Liver (tissue), 9 donors: Measurements from ENCODE around the gene HOXC13. TPM values are rescaled to one million over a fixed set of nuclear protein-coding genes. Genes with fewer than 3 reads are reported as not detected.

Source experiments
- DNase-seq: peaks from one replicate; pipeline ENCODE4 v3.0.0-alpha.2; 2017; ENCODE audit warnings: low spot score
- H3K27ac ChIP-seq, 2 donors: one replicate each; pipeline ENCODE4 v1.7.0; 2013; ENCODE audit warnings: inconsistent platforms in 2 of 2, low read length in 2 of 2, control low read depth in 1 of 2, low read depth in 1 of 2, mild to moderate bottlenecking in 1 of 2
- H3K27me3 ChIP-seq, 4 donors: one replicate each; pipeline versions ENCODE4 v1.6.1 to v1.7.0; 2013; ENCODE audit warnings: low read length in 3 of 4, inconsistent platforms in 1 of 4, mild to moderate bottlenecking in 1 of 4, moderate library complexity in 1 of 4; ENCODE audit not compliant: control insufficient read depth in 4 of 4, insufficient read depth in 4 of 4
- H3K36me3 ChIP-seq, 4 donors: one replicate each; pipeline versions ENCODE4 v1.6.1 to v1.7.0; 2013; ENCODE audit warnings: low read length in 3 of 4, mild to moderate bottlenecking in 3 of 4, low read depth in 1 of 4, moderate library complexity in 1 of 4; ENCODE audit not compliant: control insufficient read depth in 4 of 4, insufficient read depth in 3 of 4
- H3K4me1 ChIP-seq, 4 donors: one replicate each; pipeline versions ENCODE4 v1.6.1 to v1.7.0; 2013; ENCODE audit warnings: low read length in 3 of 4, mild to moderate bottlenecking in 3 of 4, moderate library complexity in 1 of 4; ENCODE audit not compliant: control insufficient read depth in 4 of 4, insufficient read depth in 4 of 4
- H3K4me3 ChIP-seq, 3 donors: one replicate each; pipeline versions ENCODE4 v1.6.1 to v1.7.0; 2013; ENCODE audit warnings: low read length in 3 of 3, control low read depth in 1 of 3, low read depth in 1 of 3, mild to moderate bottlenecking in 1 of 3
- H3K9ac ChIP-seq, 2 donors: one replicate each; pipeline ENCODE4 v1.7.0; 2013; ENCODE audit warnings: low read length in 2 of 2, mild to moderate bottlenecking in 2 of 2, moderate library complexity in 2 of 2, control low read depth in 1 of 2, low read depth in 1 of 2
- H3K9me3 ChIP-seq, 4 donors: one replicate each; pipeline versions ENCODE4 v1.6.1 to v1.7.0; 2013; ENCODE audit warnings: low read length in 3 of 4; ENCODE audit not compliant: control insufficient read depth in 4 of 4
- CTCF ChIP-seq: fragments of 150-350 bp; IDR thresholded peaks from 2 replicates; pipeline ENCODE4 v1.5.1; 2017; ENCODE audit warnings: improper control_type of control experiment, low read depth, low read length; ENCODE audit not compliant: missing input control
- EGR1 ChIP-seq, 2 donors: IDR thresholded peaks; 2 replicates each; pipeline ENCODE4 v1.6.1; 2016 to 2018; ENCODE audit warnings: antibody characterized with exemption in 2 of 2, low read depth in 2 of 2
- FOXA2 ChIP-seq: IDR thresholded peaks from 2 replicates; pipeline ENCODE4 v1.6.1; 2016; ENCODE audit warnings: antibody characterized with exemption
- GABPA ChIP-seq, 2 donors: IDR thresholded peaks in 1 of 2; conservative IDR thresholded peaks in 1 of 2; 2 replicates each; pipeline ENCODE4 v1.6.1; 2016; ENCODE audit warnings: antibody characterized with exemption in 2 of 2, mild to moderate bottlenecking in 1 of 2, moderate library complexity in 1 of 2
- HNF4A ChIP-seq, 2 donors: conservative IDR thresholded peaks; 2 replicates each; pipeline ENCODE4 v1.6.1; 2016; ENCODE audit warnings: antibody characterized with exemption in 2 of 2, mild to moderate bottlenecking in 2 of 2
- HNF4G ChIP-seq: IDR thresholded peaks from 2 replicates; pipeline ENCODE4 v1.6.1; 2016; ENCODE audit warnings: antibody characterized with exemption
- RXRA ChIP-seq, 2 donors: IDR thresholded peaks; 2 replicates each; pipeline ENCODE4 v1.6.1; 2017 to 2018; ENCODE audit warnings: antibody characterized with exemption in 2 of 2, mild to moderate bottlenecking in 1 of 2
- YY1 ChIP-seq: IDR thresholded peaks from 2 replicates; pipeline ENCODE4 v1.6.1; 2016; ENCODE audit warnings: antibody characterized with exemption, mild to moderate bottlenecking
- WGBS: extraction: QIAGEN DNeasy Blood & Tissue Kit; methylation state at CpG from one replicate; pipeline ENCODE4 v1.1.7; 2013; 5-methylcytosine and 5-hydroxymethylcytosine counted together
- polyA plus RNA-seq, 2 donors: library from polyadenylated mRNA; stranded (reverse) in 1 of 2; unstranded in 1 of 2; fragments of 200-250 nt in 1 of 2; fragments of >200 nt in 1 of 2; fragmentation: Nextera tagmentation in 1 of 2; extraction: Ambion mirVana in 1 of 2; gene quantifications; one replicate each; pipeline versions ENCODE4 v1.2.1 to v1.2.3, GENCODE V29; 2013 to 2015
- total RNA-seq, 2 donors: library from RNA; depleted of rRNA; stranded (reverse); fragments of >200 nt; gene quantifications; one replicate each; pipeline ENCODE4 v1.2.3, GENCODE V29; 2014
- TF ChIP-seq, protein P1 (sequence below): IDR thresholded peaks from 2 replicates; pipeline ENCODE4 v1.6.1; 2016; ENCODE audit warnings: antibody characterized with exemption, mild to moderate bottlenecking
- TF ChIP-seq, protein P2 (sequence below): IDR thresholded peaks from 2 replicates; pipeline ENCODE4 v1.6.1; 2016; ENCODE audit warnings: antibody characterized with exemption
- TF ChIP-seq, protein P3 (sequence below): IDR thresholded peaks from 2 replicates; pipeline ENCODE4 v1.6.1; 2016; ENCODE audit warnings: antibody characterized with exemption
- TF ChIP-seq, protein P4 (sequence below): IDR thresholded peaks from 2 replicates; pipeline ENCODE4 v1.6.1; 2016; ENCODE audit warnings: antibody characterized with exemption
- donor health status: healthy.
- donor health status: healthy.
- donor health status: healthy.
- donor health status: healthy.
- donor health status: healthy.

The HOXC13 gene
- total RNA-seq = not detected
- not detected for polyA plus RNA-seq

DNA sequence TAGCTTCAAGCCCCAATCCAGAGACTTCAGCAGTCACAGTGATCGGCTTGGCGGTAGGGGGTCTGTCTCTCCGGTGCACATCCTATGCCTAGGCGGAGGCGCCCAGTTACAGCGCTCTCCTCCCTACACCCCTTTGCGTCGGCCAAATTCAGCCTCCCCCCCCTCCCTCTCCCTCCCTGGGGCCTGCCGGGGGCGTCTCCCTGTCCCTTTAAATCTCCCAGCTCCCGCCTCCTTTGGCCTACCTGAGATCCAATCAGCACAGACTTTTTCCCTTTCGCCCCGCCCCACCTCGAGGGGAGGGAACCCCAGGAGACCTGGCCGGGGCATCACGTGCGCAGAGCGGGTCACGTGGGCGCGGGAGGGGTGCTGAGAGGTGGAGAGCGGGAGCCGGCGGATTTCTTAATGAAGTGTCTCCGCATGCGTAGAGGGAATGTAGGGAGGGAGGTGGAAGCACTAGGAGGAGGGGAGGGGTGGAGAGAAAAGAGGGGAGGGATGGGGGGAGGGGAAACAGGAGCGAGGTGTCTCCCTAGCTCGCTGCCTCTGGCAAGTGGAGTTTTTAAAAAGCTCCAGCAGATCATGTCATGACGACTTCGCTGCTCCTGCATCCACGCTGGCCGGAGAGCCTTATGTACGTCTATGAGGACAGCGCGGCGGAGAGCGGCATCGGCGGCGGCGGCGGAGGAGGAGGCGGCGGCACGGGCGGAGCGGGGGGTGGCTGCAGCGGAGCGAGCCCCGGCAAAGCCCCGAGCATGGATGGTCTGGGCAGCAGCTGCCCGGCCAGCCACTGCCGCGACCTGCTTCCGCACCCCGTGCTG lies at the start of gene HOXC13:
Gene HOXC13, plus strand, starts transcription at position 506 of the 815 bp plus-strand sequence. Its CDS starts 76 bp downstream, at position 582.
- WGBS = 10% methylated on average over 56 of the region's 56 CpGs
- no peak for TF ChIP-seq CTCF
- TF ChIP-seq, protein P1, sequence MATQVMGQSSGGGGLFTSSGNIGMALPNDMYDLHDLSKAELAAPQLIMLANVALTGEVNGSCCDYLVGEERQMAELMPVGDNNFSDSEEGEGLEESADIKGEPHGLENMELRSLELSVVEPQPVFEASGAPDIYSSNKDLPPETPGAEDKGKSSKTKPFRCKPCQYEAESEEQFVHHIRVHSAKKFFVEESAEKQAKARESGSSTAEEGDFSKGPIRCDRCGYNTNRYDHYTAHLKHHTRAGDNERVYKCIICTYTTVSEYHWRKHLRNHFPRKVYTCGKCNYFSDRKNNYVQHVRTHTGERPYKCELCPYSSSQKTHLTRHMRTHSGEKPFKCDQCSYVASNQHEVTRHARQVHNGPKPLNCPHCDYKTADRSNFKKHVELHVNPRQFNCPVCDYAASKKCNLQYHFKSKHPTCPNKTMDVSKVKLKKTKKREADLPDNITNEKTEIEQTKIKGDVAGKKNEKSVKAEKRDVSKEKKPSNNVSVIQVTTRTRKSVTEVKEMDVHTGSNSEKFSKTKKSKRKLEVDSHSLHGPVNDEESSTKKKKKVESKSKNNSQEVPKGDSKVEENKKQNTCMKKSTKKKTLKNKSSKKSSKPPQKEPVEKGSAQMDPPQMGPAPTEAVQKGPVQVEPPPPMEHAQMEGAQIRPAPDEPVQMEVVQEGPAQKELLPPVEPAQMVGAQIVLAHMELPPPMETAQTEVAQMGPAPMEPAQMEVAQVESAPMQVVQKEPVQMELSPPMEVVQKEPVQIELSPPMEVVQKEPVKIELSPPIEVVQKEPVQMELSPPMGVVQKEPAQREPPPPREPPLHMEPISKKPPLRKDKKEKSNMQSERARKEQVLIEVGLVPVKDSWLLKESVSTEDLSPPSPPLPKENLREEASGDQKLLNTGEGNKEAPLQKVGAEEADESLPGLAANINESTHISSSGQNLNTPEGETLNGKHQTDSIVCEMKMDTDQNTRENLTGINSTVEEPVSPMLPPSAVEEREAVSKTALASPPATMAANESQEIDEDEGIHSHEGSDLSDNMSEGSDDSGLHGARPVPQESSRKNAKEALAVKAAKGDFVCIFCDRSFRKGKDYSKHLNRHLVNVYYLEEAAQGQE = no peak
- TF ChIP-seq YY1 = no peak
- no peak within 1 kb of the TSS for H3K9ac ChIP-seq
- no peak within 1 kb of the TSS for H3K27ac ChIP-seq
- no peak within 1 kb of the TSS for H3K4me3 ChIP-seq
- no peak for DNase-seq
- peaks cover 0 to 34% (median 20%) of the 10 kb centered on the region in 4 donors for H3K27me3 ChIP-seq
- H3K36me3 ChIP-seq = no peaks in the 10 kb centered on the region
- H3K9me3 ChIP-seq = peaks cover 0 to 3% (median 0%) of the 10 kb centered on the region in 4 donors
- peaks cover 0 to 3% (median 0%) of the 10 kb centered on the region in 4 donors for H3K4me1 ChIP-seq

DNA sequence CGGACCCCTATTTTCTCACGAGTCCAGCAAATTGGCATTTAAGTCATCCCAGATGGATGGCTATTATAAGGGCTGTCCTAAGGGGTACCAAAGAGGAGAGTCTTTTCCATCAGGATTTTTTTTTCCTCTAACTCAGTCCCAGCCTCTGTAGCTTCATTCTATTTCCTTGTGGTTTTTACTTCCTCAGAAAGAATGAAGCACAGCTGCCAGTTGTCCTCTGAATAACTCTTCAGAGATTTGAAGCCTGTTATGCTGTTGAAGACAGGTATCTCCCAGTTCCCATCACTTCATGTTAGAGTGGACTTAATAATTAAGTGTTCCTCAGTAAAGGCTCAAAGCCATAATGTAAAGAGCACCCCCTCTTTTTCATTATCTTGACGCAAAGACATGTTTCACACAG lies 48.5 kb upstream of the HOXC13 start:
- H3K4me3 ChIP-seq = no peak overlapping the region
- 87% methylated on average over 3 of the region's 3 CpGs for WGBS
- no peak overlapping the region for H3K27ac ChIP-seq
- H3K27me3 ChIP-seq = peaks cover 0 to 10% (median 0%) of the 10 kb centered on the region in 4 donors
- TF ChIP-seq, protein P2, sequence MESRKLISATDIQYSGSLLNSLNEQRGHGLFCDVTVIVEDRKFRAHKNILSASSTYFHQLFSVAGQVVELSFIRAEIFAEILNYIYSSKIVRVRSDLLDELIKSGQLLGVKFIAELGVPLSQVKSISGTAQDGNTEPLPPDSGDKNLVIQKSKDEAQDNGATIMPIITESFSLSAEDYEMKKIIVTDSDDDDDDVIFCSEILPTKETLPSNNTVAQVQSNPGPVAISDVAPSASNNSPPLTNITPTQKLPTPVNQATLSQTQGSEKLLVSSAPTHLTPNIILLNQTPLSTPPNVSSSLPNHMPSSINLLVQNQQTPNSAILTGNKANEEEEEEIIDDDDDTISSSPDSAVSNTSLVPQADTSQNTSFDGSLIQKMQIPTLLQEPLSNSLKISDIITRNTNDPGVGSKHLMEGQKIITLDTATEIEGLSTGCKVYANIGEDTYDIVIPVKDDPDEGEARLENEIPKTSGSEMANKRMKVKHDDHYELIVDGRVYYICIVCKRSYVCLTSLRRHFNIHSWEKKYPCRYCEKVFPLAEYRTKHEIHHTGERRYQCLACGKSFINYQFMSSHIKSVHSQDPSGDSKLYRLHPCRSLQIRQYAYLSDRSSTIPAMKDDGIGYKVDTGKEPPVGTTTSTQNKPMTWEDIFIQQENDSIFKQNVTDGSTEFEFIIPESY = no peak
- H3K4me1 ChIP-seq = no peaks in the 10 kb centered on the region
- no peaks in the 10 kb centered on the region for H3K36me3 ChIP-seq
- no peaks in the 10 kb centered on the region for H3K9me3 ChIP-seq
- no peak for DNase-seq
- no peak overlapping the region for H3K9ac ChIP-seq

DNA sequence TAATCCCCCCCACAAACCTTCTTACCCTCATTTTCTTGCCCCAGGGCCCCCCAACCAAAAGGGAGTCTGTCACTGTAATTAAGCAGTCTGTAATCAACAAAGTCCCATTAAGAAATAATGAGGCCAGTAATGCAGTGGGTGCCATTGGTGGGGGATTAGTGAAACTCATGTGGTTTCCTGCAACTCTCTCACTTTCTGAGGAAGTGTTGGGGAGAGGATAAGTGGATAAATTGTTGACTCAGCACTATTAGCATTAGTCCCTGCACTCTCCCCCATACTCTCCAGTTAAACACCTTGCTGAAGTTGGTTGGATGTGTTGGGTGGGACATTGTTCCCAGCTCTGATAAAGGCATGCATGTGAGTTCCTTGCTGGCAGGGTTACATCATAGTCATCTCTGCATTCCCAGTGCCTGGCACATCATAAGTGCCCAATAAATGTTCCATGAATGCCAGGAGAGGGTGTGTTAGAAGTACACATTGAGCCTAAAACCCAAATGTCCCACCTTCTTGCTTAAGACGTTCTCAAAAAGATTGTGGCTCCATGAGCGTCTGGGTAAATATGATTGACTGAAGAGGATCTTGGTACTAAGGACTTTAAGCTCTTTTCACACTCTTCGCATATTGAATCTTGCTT lies 45.8 kb upstream of the HOXC13 start:
- no peaks in the 10 kb centered on the region for H3K36me3 ChIP-seq
- TF ChIP-seq, protein P3, sequence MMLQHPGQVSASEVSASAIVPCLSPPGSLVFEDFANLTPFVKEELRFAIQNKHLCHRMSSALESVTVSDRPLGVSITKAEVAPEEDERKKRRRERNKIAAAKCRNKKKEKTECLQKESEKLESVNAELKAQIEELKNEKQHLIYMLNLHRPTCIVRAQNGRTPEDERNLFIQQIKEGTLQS = no peak
- TF ChIP-seq FOXA2 (no peak), RXRA (IDR thresholded peaks at IDR 0.05) (no peak), HNF4A (conservative IDR thresholded peaks at IDR 0.05) (no peak), HNF4G (no peak), YY1 (no peak), CTCF (no peak), EGR1 (IDR thresholded peaks at IDR 0.05; ENCODE audit: low read depth in 2 of 2) (no peak), GABPA (IDR thresholded peaks at IDR 0.05 in 1 of 2, conservative IDR thresholded peaks at IDR 0.05 in 1 of 2) (no peak)
- TF ChIP-seq, protein P4, sequence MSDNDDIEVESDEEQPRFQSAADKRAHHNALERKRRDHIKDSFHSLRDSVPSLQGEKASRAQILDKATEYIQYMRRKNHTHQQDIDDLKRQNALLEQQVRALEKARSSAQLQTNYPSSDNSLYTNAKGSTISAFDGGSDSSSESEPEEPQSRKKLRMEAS = no peak
- H3K9ac ChIP-seq = no peak overlapping the region
- 84% methylated on average over 3 of the region's 3 CpGs for WGBS
- H3K27ac ChIP-seq = no peak overlapping the region
- no peak overlapping the region for H3K4me3 ChIP-seq
- peaks cover 0 to 16% (median 0%) of the 10 kb centered on the region in 4 donors for H3K27me3 ChIP-seq
- no peak for DNase-seq
- no peaks in the 10 kb centered on the region for H3K4me1 ChIP-seq
- H3K9me3 ChIP-seq = no peaks in the 10 kb centered on the region
